Stimulated activated CD8-positive, alpha-beta memory T cell treated with anti-CD3 and anti-CD28 coated beads, Interleukin-2, amount 100 ng/mL, for 48 hours (primary cell): ENCODE measurements around the gene SFI1.
"Not testable (repeated sequence)": the region's sequence is repeated elsewhere in the genome, so short reads cannot be mapped to it uniquely, and the experiment has no call there.

Source experiments
- DNase-seq, 2 donors: peaks; one replicate each; pipeline ENCODE4 v3.0.0-alpha.2; 2020; ENCODE audit warnings: low read depth in 2 of 2

Gene SFI1

GRCh38 chr22:31492151-31492550 is 4.2 kb upstream of the SFI1 start:
- DNase-seq, result no peak

GRCh38 chr22:31493355-31493754 is 3.0 kb upstream of the SFI1 start:
- not testable (repeated sequence) for DNase-seq

GRCh38 chr22:31495343-31495742 is 993 bp upstream of the SFI1 start:
- DNase-seq, result no peak

GRCh38 chr22:31496735-31497146 is 405 bp downstream of the SFI1 start:
- peak; percentile 11 to 32 for DNase-seq

- DNase-seq, result no peak
Measured at GRCh38 chr22:31497148-31497938, 1.0 kb downstream of the SFI1 start.

DNA sequence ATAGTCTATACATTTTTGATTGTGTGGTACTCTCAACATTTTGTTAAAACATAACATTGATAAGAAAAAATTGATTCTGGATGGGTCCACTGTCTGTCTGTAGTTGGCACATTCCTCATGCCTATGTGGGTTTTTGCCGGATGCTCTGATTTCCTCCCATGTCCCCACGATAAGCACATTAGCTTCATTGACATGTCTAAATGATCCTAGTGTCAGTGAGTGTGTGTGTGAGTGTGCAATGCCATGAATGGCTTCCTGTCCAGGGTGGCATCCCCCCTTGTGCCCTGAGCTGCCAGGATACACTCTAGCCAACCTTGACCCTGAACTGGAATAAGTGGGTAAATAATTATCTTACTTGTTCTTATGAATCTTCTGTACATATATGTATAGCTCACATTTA is 5.4 kb downstream of the SFI1 start:
- no peak for DNase-seq

GRCh38 chr22:31503211-31503964 is 7.1 kb downstream of the SFI1 start:
- no peak for DNase-seq

- DNase-seq, result no peak
Measured at GRCh38 chr22:31504282-31504681, 7.9 kb downstream of the SFI1 start.

GRCh38 chr22:31507517-31507916 is 11.2 kb downstream of the SFI1 start:
- DNase-seq, result not testable (repeated sequence)

- DNase-seq, result no peak
Measured at GRCh38 chr22:31508536-31508935, 12.2 kb downstream of the SFI1 start.

DNA sequence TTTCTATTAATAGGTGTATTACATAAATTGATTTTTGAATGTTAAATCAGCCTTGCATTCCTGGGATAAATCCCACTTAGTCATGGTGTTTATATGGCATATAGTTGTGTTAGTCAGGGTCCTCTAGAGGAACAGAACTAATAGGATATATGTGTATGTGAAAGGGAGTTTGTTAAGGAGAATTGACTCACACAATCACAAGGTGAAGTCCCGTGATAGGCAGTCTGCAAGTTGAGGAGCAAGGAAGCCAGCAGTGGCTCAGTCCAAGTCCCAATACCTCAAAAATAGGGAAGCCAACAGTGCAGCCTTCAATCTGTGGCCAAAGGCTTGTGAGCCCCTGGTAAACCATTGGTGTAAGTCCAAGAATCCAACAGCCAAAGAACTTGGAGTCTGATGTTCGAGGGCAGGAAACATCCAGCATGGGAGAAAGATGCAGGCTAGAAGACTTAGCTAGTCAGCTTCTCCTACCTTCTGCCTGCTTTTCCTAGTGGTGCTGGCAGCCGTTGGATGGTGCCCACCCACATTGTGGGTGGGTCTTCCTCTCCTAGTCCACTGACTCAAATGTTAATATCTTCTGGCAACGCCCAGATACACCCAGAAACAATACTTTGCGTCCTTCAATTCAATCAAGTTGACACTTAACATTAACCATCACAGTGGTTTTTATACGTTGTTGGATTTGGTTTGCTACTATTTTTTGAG is 12.9 kb downstream of the SFI1 start:
- no peak for DNase-seq

- DNase-seq, result no peak
Measured at GRCh38 chr22:31520051-31520450, 23.7 kb downstream of the SFI1 start.

DNA sequence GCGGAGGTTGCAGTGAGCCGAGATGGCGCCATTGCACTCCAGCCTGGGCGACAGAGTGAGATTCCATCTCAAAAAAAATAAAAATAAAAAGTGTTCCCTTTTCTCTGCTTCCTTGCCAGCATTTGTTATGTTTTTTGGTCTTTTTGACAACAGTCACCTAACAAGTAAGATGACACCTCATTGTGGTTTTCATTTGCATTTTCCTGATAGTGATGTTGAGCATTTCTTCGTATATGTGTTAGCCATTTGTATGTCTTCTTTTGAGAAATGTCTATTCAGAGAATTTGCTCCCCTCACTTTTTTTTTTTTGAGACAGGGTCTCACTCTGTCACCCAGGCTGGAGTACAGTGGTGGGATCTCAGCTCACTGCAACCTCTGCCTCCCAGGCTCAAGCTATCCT is 27.8 kb downstream of the SFI1 start:
- DNase-seq, result not testable (repeated sequence)

- peak; percentile 17 for DNase-seq
Measured at GRCh38 chr22:31526270-31526669, 29.9 kb downstream of the SFI1 start.

- DNase-seq, result no peak
Measured at GRCh38 chr22:31530823-31531195, 34.5 kb downstream of the SFI1 start.

DNA sequence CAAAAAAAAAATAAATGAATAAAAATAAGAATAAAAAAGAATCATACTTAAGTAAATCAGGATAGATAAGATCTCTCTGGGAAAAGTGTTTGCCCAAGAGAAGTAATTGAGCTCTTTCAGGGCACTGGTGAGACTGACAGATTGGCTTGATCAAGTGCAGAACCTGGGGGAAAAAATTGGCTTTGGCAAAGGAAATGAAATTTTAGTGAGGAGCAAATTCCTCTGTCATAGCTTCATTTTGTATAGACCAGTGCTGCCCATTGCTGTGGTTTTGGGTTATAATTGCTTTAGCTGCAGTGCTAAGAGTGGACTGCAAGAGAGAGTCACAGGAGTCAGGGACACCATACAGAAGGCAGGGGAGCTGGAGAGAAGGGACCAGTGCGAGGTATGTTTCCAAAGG is 35.7 kb downstream of the SFI1 start:
- DNase-seq, result no peak

DNA sequence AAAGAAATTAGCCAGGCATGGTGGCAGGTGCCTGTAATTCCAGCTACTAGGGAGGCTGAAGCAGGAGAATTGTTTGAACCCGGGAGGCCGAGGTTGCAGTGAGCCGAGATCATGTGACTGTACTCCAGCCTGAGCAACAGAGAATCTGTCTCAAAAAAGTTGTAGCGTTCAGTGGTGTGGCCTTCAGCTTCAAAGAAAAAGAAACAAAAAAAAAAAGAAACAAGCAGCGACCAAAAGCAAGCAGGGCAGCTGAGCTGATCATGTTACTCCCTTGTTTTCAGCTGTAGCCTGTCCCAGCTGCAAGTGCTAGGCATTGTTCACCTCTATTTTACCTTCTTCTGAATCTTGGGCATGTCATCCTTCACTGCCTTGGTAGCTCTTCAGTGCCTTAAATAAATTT is 37.0 kb downstream of the SFI1 start:
- no peak for DNase-seq

- DNase-seq, result peak in 1 of 2 donors; percentile 46
Measured at GRCh38 chr22:31537019-31537535, 40.7 kb downstream of the SFI1 start.

- peak in 1 of 2 donors; percentile 25 for DNase-seq
Measured at GRCh38 chr22:31538815-31539214, 42.5 kb downstream of the SFI1 start.

GRCh38 chr22:31540166-31540565 is 43.8 kb downstream of the SFI1 start:
- DNase-seq, result not testable (repeated sequence)

- DNase-seq, result no peak
Measured at GRCh38 chr22:31540966-31541365, 44.6 kb downstream of the SFI1 start.
